Colonic mucosa (tissue), 4 donors: Measurements from ENCODE around the gene ACIN1. TPM values are rescaled to one million over a fixed set of nuclear protein-coding genes. Genes with fewer than 3 reads are reported as not detected.

Experiments used
- DNase-seq: peaks from one replicate; pipeline ENCODE4 v3.0.0-alpha.2; 2020
- H3K27ac ChIP-seq: fragments of 200-600 bp; one replicate; pipeline ENCODE4 v1.8.0; 2021
- H3K27me3 ChIP-seq: fragments of 200-600 bp; one replicate; pipeline ENCODE4 v1.8.0; 2021
- H3K36me3 ChIP-seq: fragments of 200-600 bp; one replicate; pipeline ENCODE4 v1.8.0; 2021
- H3K4me1 ChIP-seq: fragments of 200-600 bp; one replicate; pipeline ENCODE4 v1.8.0; 2021; ENCODE audit warnings: mild to moderate bottlenecking
- H3K4me3 ChIP-seq: fragments of 200-600 bp; one replicate; pipeline ENCODE4 v1.8.0; 2021
- H3K9ac ChIP-seq, 2 donors: one replicate each; pipeline ENCODE4 v1.7.0; 2013; ENCODE audit warnings: control low read depth in 2 of 2, low read depth in 2 of 2, low read length in 2 of 2
- H3K9me3 ChIP-seq: fragments of 200-600 bp; one replicate; pipeline ENCODE4 v1.8.0; 2021
- CTCF ChIP-seq: fragments of 200-600 bp; IDR thresholded peaks from one replicate; pipeline ENCODE4 v1.8.0; 2022; ENCODE audit warnings: antibody characterized with exemption, mild to moderate bottlenecking
- intact Hi-C: fragments of 100-400 bp; cut with DNase I; formaldehyde crosslinking; loops from one replicate; pipeline ENCODE4 v1.14.1; 2022
- total RNA-seq, 2 donors: library from RNA; stranded (reverse); fragmentation: NEBNext Ultra II Directional in 1 of 2; extraction: Animal tissue kit (Norgen Biotek cat#: 25700) in 1 of 2; gene quantifications; one replicate each; pipeline ENCODE4 v1.2.1, GENCODE V29; 2021
- donor health status: healthy.
- donor health status: DM: no; HTN: no; CAD: no.
- donor health status: DM: no; HTN: no; CAD: no.

Gene ACIN1
- total RNA-seq, 2 donors from 2014 or later: 99.4 to 154 TPM

DNA sequence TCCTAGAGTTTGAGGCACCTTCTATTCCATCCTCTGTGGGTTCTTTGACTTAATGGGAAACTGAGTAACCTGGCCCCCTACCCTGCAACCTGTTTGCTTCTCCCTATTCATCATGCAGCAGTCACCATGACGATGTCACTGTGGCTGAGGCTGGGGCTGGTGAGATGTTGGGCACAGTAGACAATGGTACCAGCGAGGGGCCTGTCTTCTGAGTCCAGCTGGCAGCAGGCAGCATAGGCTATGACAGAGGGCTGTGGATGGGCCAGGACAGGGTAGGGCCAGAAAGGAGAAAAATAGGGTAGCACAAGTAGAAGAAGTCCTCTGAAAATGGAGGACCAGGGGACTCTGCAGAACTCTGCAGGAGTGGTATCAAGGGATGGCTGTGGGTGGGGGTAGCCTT lies 7.9 kb upstream of the ACIN1 start:
- Histone ChIP-seq H3K27me3 (no peaks in the 10 kb centered on the region), H3K9me3 (no peaks in the 10 kb centered on the region), H3K4me1 (no peaks in the 10 kb centered on the region), H3K36me3 (no peaks in the 10 kb centered on the region), H3K9ac (no peak overlapping the region), H3K27ac (no peak overlapping the region), H3K4me3 (no peak overlapping the region)
- no peak for DNase-seq
- intact Hi-C loops: no loop called here
- no peak for TF ChIP-seq CTCF

DNA sequence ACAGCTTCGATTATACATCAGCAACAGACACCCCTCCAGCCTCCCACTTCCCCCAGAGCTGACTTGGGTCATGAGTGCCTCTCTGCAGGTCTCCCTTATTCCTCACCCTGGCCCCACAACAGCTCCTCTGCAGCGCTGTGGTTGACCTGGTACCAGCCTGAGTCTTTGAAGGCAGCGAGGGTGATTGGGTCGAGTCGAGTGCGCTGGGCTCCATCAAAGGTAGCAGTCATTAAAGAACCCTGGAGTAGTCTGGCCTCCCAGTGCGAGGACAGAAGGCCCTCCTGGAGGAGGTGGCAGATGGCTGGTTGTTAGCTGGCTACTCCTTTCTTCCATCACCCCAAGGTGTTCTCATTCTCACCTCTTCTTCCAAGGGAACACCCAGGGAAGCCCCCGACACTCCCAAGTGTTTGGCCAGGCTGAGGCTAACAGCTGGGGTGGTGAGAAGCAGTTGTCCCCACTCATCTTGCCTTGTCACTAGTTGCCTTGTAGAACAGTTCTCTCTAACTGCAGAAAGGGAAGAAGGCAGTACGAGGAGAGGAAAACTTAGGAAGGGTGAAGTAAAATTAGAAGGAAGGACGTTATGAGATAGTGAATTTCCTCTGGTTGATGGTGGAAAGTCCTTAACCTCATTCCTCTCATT lies 7.2 kb upstream of the ACIN1 start:
- Histone ChIP-seq H3K9me3 (no peaks in the 10 kb centered on the region), H3K27ac (no peak overlapping the region), H3K4me1 (no peaks in the 10 kb centered on the region), H3K36me3 (no peaks in the 10 kb centered on the region), H3K27me3 (no peaks in the 10 kb centered on the region), H3K4me3 (no peak overlapping the region), H3K9ac (no peak overlapping the region)
- intact Hi-C loops: no loop called here
- DNase-seq: no peak
- TF ChIP-seq CTCF: no peak

GRCh38 chr14:23101213-23101970 lies 6.5 kb upstream of the ACIN1 start:
- no peaks in the 10 kb centered on the region for H3K36me3 ChIP-seq
- H3K9me3 ChIP-seq: no peaks in the 10 kb centered on the region
- no peaks in the 10 kb centered on the region for H3K27me3 ChIP-seq
- no peak for DNase-seq
- H3K4me1 ChIP-seq: no peaks in the 10 kb centered on the region
- intact Hi-C loops: no loop called here
- H3K27ac ChIP-seq: no peak overlapping the region
- no peak for TF ChIP-seq CTCF
- H3K9ac ChIP-seq: peak overlapping the region in 1 of 2 donors; percentile 17
- H3K4me3 ChIP-seq: no peak overlapping the region

GRCh38 chr14:23099212-23099861 lies 4.4 kb upstream of the ACIN1 start:
- H3K36me3 ChIP-seq: no peaks in the 10 kb centered on the region

More at GRCh38 chr14:23099212-23099861, 4.4 kb upstream of the ACIN1 start:
- Histone ChIP-seq H3K4me3 (no peak overlapping the region), H3K27me3 (no peaks in the 10 kb centered on the region), H3K4me1 (no peaks in the 10 kb centered on the region), H3K9me3 (no peaks in the 10 kb centered on the region), H3K27ac (no peak overlapping the region), H3K9ac (no peak overlapping the region)
- intact Hi-C loops: no loop called here
- TF ChIP-seq CTCF: no peak
- DNase-seq: no peak
